GM21423 (cell line): ENCODE measurements around the gene SCYGR4.
"Not testable (repeated sequence)": the region's sequence is repeated elsewhere in the genome, so short reads cannot be mapped to it uniquely, and the experiment has no call there.

Experiments
- ATAC-seq: cut with Tn5 transposase; IDR thresholded peaks from one replicate; pipeline ENCODE4 v1.9.1; 2021; ENCODE audit warnings: mild to moderate bottlenecking, moderate library complexity; ENCODE audit not compliant: unreplicated experiment

The SCYGR4 gene

GRCh38 chr2:227665189-227665940, 48.1 kb downstream of the SCYGR4 start:
- no peak for ATAC-seq

GRCh38 chr2:227666631-227667170, 49.4 kb downstream of the SCYGR4 start, which contains the start of gene SCYGR5:
Gene SCYGR5 (plus strand): TSS chr2:227666804. CDS start chr2:227666804, 0 bp downstream.
- not testable (repeated sequence) for ATAC-seq
